HepG2 (cell line): ENCODE results near the gene ZNF276. TPM values are rescaled to one million over a fixed set of nuclear protein-coding genes. Genes with fewer than 3 reads are reported as not detected.

Experiments used
- ATF2 ChIP-seq: sonication (generic); formaldehyde crosslinking; IDR thresholded peaks from 2 replicates; pipeline ENCODE4 v1.4.0; 2020; ENCODE audit warnings: missing genetic modification reagents
- BRF2 ChIP-seq: sonication (generic); formaldehyde crosslinking; IDR thresholded peaks from 2 replicates; pipeline ENCODE4 v1.8.1; 2022; ENCODE audit warnings: mild to moderate bottlenecking, missing genetic modification reagents
- GZF1 ChIP-seq: sonication (generic); formaldehyde crosslinking; IDR thresholded peaks from 2 replicates; pipeline ENCODE4 v1.5.1; 2020; ENCODE audit warnings: mild to moderate bottlenecking, missing genetic modification reagents
- KLF16 ChIP-seq, 2 experiments: sonication (generic) in 1 of 2; formaldehyde crosslinking in 1 of 2; IDR thresholded peaks; 2 replicates each; pipeline versions ENCODE4 v1.6.1 to v1.8.0; 2016 to 2023; ENCODE audit warnings: missing genetic modification reagents in 2 of 2, missing compliant biosample characterization in 1 of 2
- MED8 ChIP-seq: sonication (generic); formaldehyde crosslinking; IDR thresholded peaks from 2 replicates; pipeline ENCODE4 v1.8.1; 2023; ENCODE audit warnings: mild to moderate bottlenecking, missing genetic modification reagents; ENCODE audit not compliant: insufficient replicate concordance
- NRL ChIP-seq: sonication (generic); formaldehyde crosslinking; IDR thresholded peaks from 2 replicates; pipeline ENCODE4 v1.5.0; 2020; ENCODE audit warnings: missing genetic modification reagents, mild to moderate bottlenecking, moderate library complexity, borderline replicate concordance
- PRDM4 ChIP-seq: sonication (generic); formaldehyde crosslinking; IDR thresholded peaks from 2 replicates; pipeline ENCODE4 v1.9.0; 2021; ENCODE audit warnings: missing genetic modification reagents, borderline replicate concordance
- SALL1 ChIP-seq: sonication (generic); formaldehyde crosslinking; IDR thresholded peaks from 2 replicates; pipeline ENCODE4 v1.8.0; 2022; ENCODE audit warnings: mild to moderate bottlenecking, missing genetic modification reagents
- SAP130 ChIP-seq: IDR thresholded peaks from 2 replicates; pipeline ENCODE4 v1.6.1; 2016; ENCODE audit warnings: low read depth
- SNAPC2 ChIP-seq: sonication (generic); formaldehyde crosslinking; IDR thresholded peaks from 2 replicates; pipeline ENCODE4 v1.8.1; 2022; ENCODE audit warnings: mild to moderate bottlenecking, missing genetic modification reagents
- TFDP2 ChIP-seq: sonication (generic); formaldehyde crosslinking; IDR thresholded peaks from 2 replicates; pipeline ENCODE4 v1.4.0; 2020; ENCODE audit warnings: missing genetic modification reagents
- ZNF205 ChIP-seq: IDR thresholded peaks from 2 replicates; pipeline ENCODE4 v1.6.1; 2018; ENCODE audit warnings: missing biosample characterization, missing genetic modification reagents
- ZNF710 ChIP-seq: sonication (generic); formaldehyde crosslinking; IDR thresholded peaks from 2 replicates; pipeline ENCODE4 v1.5.0; 2020; ENCODE audit warnings: mild to moderate bottlenecking, missing genetic modification reagents, borderline replicate concordance
- polyA plus RNA-seq, 8 experiments: library from polyadenylated mRNA; depleted of rRNA in 3 of 8; stranded (reverse) in 7 of 8; unstranded in 1 of 8; fragments of >200 nt; fragmentation: Illumina TruSeq in 4 of 8; extraction: Trizol in 4 of 8; gene quantifications; 2 replicates each; pipeline versions ENCODE4 v1.2.1 to v1.2.3, GENCODE V29; 2011 to 2016; ENCODE audit warnings: low read depth in 4 of 8, missing spikeins in 1 of 8, mixed read lengths in 1 of 8; ENCODE audit not compliant: insufficient read depth in 1 of 8
- total RNA-seq, 5 experiments: library from RNA; depleted of rRNA; stranded (reverse); fragments of >200 nt; fragmentation: Illumina TruSeq; extraction: Trizol; gene quantifications; 2 replicates each; pipeline ENCODE4 v1.2.3, GENCODE V29; 2016; ENCODE audit warnings: low read depth in 1 of 5
- TF ChIP-seq, protein P1 (sequence below), 2 experiments: IDR thresholded peaks; 2 replicates each; pipeline ENCODE4 v1.6.1; 2011 to 2012; ENCODE audit warnings: low read length in 2 of 2, borderline replicate concordance in 1 of 2, low read depth in 1 of 2, mild to moderate bottlenecking in 1 of 2, moderate library complexity in 1 of 2

Gene ZNF276
- total and polyA plus RNA-seq, 2 of the 13 experiments (the other 11 are each of a cell fraction or from before 2014, with no cell fraction given), result 17.7 to 18.0 TPM

GRCh38 chr16:89720551-89720812, 855 bp upstream of the ZNF276 start (continued):
- TF ChIP-seq, protein P1, sequence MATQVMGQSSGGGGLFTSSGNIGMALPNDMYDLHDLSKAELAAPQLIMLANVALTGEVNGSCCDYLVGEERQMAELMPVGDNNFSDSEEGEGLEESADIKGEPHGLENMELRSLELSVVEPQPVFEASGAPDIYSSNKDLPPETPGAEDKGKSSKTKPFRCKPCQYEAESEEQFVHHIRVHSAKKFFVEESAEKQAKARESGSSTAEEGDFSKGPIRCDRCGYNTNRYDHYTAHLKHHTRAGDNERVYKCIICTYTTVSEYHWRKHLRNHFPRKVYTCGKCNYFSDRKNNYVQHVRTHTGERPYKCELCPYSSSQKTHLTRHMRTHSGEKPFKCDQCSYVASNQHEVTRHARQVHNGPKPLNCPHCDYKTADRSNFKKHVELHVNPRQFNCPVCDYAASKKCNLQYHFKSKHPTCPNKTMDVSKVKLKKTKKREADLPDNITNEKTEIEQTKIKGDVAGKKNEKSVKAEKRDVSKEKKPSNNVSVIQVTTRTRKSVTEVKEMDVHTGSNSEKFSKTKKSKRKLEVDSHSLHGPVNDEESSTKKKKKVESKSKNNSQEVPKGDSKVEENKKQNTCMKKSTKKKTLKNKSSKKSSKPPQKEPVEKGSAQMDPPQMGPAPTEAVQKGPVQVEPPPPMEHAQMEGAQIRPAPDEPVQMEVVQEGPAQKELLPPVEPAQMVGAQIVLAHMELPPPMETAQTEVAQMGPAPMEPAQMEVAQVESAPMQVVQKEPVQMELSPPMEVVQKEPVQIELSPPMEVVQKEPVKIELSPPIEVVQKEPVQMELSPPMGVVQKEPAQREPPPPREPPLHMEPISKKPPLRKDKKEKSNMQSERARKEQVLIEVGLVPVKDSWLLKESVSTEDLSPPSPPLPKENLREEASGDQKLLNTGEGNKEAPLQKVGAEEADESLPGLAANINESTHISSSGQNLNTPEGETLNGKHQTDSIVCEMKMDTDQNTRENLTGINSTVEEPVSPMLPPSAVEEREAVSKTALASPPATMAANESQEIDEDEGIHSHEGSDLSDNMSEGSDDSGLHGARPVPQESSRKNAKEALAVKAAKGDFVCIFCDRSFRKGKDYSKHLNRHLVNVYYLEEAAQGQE (IDR thresholded peaks at IDR 0.05; ENCODE audit: borderline replicate concordance in 1 of 2, low read depth in 1 of 2, low read length in 2 of 2), result peak; percentile 11 to 67; a peak in 2 of 4 replicates
- TF ChIP-seq SAP130 (CRISPR knock-in tag) (peak; percentile 77; the same call in 1 of the 2 replicates), ATF2 (CRISPR knock-in tag) (peak; percentile 10; the same call in 1 of the 2 replicates), ZNF205 (CRISPR knock-in tag) (no peak), GZF1 (peak; percentile 15; the same call in 1 of the 2 replicates), TFDP2 (CRISPR knock-in tag) (peak; percentile 47), SNAPC2 (peak; percentile 93), MED8 (no peak), KLF16 (CRISPR knock-in tag; IDR thresholded peaks at IDR 0.05) (peak in 1 of 2 experiments; percentile 15; a peak in 1 of 4 replicates), NRL (CRISPR knock-in tag) (peak; percentile 57; the same call in 1 of the 2 replicates), SALL1 (CRISPR knock-in tag) (peak; percentile 18), BRF2 (CRISPR knock-in tag) (no peak; the same call in 1 of the 2 replicates), PRDM4 (no peak), ZNF710 (CRISPR knock-in tag) (peak; percentile 20; the same call in 1 of the 2 replicates)
